GM18868 (cell line): Measurements from ENCODE around the gene PRR7.

ENCODE experiments used
- ATAC-seq: cut with Tn5 transposase; IDR thresholded peaks from one replicate; pipeline ENCODE4 v1.9.1; 2021; ENCODE audit warnings: mild to moderate bottlenecking, moderate library complexity; ENCODE audit not compliant: unreplicated experiment

Gene PRR7

DNA sequence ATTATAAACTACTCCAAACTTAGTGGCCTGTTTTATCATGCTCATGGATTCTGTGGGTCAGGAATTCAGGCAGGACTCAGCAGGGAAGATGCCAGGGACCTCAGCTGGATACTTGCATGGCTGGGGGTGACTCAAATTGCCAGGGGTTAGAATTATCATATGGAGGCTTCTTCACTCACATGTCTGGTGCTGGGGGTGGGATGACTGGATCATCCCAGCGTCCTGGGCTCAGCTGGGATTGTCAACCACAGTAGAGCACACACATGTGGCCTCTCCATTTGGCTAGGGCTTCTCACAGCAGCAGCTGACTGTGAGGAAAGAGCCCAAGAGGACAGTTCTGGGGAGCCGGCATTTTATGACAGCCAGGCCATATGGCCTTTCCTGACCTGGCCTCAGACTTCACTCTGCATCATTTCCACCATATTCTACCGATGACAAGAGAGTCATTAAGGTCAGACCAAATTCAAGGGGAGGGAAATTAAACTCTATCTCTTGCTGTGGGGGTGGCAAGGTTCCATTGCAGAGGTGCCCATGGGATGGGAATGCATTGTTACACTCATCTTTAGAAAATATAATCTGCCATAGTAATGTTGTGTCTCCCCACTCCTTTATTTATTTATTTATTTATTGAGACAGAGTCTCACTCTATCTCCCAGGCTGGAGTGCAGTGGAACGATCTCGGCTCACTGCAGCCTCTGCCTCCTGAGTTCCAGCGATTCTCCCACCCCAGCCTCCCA is 25.4 kb upstream of the PRR7 start:
- ATAC-seq, result no peak

DNA sequence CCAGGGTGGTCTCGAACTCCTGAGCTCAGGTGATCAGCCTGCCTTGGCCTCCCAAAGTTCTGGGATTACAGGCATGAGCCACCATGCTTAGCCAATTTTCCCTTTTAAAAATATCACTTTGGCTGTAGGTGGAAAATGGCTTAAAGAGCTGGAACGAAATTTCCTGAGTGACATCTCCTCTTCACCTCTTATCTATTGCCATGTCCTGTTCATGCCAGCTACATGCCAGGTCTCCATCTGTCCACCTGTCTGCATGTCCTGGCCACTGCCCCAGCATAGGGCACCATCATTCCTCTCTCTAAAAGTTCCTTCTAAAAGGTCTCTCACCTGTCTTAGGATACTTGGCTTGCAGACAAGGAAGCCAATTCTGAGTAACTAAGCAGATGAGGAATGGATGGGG is 22.9 kb upstream of the PRR7 start:
- ATAC-seq, result no peak

DNA sequence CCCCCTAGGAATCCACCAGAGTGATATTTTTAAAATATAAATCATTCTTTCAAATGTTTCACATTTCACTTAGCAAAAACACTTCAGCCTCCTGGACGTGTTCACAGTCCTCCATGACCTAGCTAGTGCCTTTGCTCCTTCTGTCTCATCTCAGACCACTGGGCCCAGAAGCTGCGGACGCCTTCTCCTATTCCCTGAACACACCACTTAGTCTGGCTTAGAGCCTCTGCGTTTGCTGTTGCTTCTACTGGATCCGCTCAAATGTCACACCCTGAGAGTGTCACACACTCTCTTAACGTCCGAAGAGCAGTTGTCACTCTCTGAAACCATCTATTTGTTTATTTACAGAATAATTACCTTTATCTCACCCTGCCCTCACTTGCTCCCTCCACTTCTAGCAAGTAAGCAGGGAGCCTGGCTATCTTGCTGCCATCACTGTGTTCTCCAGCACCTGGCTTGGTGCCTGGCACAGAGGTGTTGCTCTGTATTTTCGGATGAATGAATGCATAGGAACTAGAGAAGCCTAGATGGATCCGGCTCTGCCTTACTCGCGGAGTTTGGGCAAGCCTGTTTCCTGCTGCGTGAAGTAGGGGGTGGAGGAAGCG is 21.3 kb upstream of the PRR7 start:
- ATAC-seq, result no peak

DNA sequence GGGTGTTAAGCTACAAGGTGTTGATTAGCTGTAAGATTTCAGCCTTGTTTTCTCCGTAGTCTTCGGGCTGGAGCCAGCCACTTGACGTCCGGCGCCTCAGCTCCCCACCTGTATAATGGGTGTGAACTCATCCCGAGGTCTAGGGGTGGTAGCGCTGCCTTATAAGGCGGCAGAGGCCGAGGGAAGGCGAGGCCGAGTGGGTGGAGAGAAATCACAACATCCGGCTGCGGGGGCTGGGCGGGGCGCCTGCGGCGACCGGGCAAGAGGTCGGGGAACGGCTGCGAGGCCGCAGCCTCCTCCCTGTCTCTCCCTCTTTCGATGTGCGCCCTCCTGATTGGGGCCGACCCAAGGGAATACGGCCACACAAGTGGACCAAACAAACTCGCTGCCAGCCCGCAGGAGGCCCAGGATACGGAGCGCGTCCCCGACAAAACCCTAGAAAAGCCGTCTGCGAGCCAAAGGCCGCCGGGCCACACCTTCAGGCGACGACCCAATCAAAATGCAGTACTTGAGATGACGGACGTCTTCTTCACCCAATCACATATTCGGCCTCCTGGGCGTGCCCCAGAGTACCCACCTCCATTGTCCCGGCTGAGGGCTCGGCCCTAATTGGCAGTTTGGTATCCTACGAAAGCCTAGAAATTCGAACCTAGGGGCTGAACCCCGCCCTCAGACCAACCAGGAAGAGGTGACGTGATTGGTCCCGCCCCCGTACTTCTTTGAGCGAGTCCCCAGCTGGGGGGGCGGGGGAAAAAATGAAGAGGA is 20.6 kb upstream of the PRR7 start:
- peak; percentile 76 for ATAC-seq

DNA sequence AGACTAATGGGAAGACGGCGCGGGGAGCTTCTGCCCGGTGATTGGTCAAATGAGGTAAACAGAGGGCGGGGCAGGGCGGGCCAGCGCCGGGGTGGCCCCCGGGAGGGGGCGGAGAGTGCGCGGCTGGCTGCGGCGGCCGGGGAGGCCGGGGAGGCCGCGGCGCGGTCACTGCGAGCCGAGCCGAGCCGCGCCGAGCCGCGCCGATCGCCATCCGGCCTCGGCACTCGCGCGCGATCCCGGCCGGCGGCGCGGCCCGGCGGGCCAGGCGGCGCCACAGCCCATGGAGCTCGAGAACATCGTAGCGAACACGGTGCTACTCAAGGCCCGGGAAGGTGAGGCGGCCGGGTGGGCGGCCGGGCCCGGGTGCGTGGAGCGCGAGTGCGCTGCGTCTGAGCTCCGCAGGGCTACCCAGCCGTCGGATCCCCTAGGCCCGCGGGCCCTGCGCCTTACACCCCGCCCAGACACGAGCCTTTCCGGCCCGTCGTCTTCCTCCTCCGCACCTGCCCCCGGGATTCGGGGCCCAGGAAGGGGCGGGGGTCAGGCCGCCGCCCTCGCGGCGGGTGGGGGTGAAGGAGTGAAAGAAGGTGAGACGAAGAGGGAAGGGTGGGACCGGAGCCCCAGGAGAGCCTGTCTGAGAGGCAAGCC is 19.9 kb upstream of the PRR7 start, which contains the start of gene GRK6:
Gene GRK6 (plus strand): TSS at position 111 of the 645 bp plus-strand sequence. CDS start 170 bp downstream, at position 281.
- no peak for ATAC-seq

DNA sequence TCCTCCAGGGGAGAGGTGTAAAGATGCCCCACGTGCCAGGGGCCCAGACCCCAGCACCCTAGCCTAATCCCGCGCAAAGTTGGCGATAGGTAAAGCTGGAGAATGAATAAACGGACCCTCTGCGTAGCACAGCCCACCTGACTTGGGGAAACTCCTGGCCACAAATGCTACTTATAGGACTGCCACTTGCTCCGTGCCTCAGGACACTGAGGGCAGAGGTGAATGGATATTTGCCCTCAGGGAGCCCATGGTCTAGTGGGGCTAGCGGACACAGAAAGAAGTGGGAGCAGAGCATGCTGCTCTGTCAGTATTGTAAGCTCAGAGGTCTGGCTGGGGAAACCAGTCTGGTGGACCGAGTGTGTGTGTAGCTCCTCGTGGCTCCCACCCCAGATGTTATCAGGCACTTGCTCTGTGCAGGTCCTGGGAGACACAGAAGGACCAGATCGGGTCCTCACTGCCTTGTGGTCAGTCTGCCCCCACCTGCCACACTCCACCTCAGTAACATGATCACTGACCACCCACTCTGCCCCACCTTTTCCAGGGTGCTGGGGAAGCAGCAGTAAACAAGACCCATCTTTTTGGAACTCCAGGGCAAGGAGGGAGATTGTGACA is 19.3 kb upstream of the PRR7 start:
- ATAC-seq, result no peak

DNA sequence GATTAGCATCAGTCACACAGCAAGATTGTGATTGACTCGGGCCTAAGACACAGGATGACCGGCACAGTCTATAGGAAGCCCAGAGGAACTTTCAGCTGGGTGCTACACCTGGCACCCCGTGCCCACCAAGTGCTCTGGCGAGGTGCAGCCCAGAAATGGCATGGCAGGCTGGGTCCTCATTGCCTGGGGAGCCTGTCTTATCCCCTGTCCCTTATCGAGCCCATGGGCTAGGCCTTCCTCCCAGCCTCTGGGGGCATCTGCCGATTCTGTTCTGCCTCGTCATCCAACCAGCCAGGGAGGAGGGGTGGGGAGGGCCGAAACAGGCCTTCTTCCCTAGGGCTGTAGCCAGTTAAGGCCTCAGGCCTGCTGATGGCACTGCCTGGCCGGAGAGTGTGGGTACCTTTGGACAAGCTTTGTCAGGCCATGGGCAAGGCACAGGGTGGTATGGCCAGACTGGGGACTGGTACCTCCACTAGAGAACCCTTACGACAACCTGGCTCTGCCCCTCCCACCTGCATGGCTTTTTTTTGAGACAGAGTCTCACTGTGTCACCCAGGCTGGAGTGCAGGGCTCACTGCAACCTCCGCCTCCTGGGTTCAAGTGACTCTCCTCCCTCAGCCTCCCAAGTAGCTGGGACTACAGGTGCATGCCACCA is 18.6 kb upstream of the PRR7 start:
- ATAC-seq, result no peak

DNA sequence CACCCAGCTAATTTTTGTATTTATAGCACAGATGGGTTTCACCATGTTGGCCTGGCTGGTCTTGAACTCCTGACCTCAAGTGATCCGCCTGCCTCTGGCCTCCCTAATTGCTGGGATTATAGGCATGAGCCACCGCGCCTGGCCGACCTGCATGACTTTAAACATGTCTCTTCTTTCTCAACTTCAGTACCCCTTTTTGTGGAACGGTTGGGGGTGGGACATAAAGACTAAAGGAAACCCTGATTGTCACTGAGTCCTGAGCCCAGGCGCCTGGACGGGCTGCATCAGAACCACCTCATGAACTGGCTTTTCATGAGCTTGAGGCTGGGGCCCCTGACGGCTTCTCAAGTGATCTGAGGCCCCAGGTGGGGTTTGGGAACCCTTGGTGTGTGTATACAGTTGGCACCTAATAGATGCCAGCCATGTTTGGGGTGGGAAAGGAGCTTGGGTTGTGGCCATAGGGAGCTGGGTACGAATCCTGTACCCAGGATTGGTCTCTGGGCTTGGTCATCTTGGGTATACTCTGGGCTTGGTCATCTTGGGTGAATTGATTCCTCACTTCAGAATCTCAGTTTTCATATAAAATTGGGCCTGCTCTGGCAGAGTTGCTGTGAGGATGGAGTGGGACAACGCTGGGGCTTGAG is 17.9 kb upstream of the PRR7 start:
- ATAC-seq, result no peak

DNA sequence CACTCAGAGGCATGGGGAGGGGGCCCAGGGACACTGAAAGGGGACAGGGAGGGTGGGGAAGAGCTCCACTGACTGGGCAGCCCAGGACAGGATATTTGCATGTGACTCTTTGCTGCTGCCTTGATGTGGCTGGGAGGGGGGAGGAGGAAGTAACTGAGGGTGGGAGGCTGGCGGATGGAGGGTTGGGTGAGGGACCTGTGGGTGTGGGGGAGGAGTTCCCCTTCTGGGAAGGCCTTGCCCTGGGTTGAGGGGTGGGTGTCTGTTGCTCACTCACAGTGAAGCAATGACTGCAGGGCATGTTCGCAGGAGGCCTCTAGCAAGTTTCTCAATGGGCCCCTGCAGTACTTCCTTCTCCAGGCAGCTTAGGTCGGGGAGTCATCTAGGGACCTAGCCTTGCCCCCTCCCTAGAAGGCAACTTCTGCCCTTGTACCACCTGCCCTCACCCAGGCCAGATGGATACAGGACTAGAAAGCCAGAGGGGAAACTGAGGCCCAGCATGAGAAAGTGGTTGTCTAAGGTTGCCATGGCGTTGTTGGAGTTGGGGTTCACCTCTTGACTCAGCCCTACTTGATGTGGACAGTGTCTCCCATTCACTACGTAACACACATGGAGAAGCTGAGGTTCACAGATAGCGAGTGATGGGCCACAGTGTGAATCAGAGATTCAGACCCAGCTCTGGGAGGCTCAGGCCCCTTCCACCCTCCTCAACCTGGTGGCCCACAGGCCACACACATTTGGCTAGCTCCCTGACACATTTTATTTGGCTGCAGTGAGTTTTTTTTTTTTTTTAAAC is 17.2 kb upstream of the PRR7 start:
- ATAC-seq, result no peak

DNA sequence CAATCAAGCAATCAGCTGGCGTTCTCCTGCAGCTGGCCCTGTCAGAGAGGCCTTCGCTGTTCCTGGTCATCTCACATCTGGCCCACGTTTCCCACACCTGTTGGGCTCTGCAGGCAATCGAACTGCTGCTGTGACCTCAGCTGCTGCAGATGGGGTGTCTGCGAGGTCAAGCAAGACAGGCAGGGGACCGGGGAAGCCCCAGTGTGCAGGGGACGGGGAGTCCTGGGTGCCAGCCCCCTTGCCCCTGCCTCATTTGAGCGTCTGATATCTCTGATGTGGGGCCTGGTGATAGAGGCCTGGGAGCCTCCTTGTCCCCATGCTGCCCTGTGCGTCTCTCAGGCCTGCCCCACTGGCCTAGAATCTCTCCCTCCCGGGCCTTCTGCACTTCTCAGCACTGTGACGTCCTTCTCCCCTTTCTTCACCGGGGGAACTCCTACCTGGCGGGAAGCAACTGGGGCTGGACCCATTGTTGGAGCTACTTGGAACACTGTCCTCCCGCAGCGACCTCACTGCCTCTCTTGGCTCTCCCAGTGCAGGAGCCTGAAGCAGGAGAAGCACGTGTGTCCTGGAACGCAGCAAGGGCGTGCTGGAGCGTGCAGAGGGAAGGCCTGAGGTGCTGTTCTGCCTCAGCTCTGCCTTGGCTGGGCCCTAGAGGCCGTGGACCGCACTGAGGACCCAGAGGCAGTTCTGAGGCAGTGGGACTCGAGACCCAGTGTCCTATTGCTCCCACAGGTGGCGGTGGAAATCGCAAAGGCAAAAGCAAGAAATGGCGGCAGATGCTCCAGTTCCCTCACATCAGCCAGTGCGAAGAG is 16.3 kb upstream of the PRR7 start:
- ATAC-seq, result no peak

DNA sequence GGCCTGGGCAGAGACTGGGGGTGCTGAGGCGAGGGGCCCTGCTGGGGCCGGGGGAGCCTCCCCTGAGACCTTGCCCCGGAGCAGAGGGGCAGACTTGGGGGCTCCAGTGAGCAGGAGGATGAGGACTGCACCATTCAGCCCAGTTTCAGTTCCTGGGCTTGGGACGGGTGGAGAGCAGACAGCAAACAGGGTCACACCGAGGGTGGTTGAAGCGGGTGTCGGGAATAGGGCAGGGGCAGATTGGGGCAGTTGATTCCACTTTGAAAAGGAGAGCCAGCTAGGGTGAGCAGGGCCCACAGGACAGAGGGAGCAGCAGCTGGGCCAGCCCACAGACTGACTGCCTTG is 15.7 kb upstream of the PRR7 start:
- no peak for ATAC-seq

DNA sequence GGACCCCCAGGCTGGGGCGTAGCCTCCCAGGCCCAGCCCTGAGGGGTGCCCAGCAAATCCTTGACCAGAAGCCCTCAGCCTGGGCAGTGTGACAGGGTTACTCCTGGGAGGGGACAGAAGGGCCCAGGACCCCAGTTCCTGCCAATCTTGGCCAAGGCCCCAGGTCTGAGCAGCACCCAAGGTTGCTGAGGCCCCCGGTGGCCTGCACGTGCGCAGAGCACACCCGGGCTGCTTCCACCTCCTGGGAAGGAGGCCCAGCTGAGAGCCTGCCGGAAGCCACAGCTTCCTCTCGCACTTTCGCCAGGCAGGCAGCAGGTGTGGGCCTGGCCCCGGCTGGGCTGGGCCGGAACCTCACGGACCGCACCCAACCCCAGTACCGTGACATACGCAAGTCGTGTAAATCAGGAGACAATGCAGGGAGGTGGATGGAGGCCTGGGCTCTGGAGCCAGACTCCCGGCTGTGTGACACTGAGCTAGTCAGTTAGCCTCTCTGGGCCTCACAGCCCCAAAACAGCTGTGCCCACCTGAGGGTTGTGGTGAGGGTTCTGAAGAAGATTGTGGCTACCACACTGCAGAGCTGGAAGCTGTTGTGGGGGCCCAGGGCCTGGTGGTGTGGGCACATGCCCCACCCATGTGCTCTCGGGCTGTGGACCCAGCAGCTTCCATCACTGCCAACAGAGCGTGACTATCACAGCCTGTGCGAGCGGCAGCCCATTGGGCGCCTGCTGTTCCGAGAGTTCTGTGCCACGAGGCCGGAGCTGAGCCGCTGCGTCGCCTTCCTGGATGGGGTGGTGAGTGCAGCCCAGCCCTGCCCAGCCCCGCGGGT is 15.1 kb upstream of the PRR7 start:
- peak; percentile 45 for ATAC-seq

DNA sequence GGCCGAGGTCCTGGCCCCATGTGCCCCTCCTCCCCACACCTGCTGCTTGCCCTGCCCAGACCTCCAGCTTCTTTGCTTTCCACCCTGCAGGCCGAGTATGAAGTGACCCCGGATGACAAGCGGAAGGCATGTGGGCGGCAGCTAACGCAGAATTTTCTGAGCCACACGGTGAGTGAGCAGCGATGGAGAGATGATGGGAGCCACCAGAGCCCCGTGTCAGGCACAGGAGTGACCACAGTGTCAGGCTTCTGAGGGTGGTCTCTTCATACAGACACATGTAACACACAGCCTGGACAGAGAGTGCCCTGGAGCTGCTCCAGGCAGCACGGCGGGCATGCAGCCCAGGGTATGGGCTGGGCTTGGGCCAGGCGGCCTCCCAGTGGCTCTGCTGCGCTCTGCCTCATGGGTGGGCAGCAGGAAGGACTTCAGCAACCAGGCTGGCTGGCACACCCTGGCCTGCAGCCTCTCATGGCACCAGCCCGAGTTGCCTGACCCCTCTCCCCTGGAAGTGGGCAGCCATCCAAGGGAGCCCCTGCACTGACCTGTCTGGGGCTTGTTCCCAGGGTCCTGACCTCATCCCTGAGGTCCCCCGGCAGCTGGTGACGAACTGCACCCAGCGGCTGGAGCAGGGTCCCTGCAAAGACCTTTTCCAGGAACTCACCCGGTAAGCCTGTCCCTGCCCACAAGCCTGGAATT is 14.3 kb upstream of the PRR7 start:
- no peak for ATAC-seq

DNA sequence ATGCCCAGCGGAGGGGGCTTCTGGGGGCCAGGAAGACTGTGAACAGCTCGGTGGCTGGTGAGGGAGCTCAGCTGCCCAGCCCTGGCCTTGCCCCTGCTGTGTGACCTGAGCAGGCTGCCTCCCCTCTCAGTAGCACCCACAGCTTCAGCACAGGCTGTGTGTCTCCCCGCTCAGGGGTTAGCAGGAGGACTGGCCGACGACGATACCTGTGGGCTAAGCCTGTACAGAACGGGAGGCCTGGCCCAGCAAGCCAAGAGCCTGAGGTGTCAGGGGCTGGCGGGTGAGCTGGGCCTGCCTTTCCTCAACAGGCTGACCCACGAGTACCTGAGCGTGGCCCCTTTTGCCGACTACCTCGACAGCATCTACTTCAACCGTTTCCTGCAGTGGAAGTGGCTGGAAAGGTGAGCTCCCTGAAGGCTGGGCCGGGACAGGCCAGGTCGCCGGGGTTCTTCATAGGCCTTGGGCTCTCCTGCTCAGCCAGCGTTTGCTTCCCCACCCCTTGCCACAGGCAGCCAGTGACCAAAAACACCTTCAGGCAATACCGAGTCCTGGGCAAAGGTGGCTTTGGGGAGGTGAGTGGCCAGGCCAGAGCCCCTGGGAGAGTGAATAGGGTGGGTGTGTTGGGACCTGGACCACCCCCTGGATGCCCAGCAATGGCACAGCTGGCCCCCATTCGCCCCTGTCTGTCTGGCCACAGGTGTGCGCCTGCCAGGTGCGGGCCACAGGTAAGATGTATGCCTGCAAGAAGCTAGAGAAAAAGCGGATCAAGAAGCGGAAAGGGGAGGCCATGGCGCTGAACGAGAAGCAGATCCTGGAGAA is 13.6 kb upstream of the PRR7 start:
- no peak for ATAC-seq

DNA sequence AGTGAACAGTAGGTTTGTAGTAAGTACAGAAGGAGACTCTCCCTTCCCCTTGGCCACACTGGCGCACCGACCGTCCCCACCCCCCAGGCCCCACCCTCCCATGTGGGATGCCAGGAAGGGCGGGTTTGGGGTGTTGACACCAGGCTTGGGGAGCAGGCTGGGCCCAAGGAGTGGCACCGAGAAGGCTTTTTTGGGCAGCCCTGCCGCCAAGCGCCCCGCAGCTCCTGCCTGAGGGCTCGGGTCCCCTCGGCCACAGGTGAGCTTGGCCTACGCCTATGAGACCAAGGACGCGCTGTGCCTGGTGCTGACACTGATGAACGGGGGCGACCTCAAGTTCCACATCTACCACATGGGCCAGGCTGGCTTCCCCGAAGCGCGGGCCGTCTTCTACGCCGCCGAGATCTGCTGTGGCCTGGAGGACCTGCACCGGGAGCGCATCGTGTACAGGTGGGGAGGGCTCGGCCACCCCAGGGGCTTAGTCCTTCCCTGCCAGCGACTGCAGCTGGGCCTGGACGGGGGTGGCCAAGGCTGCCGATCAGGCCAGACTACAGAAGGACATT is 12.9 kb upstream of the PRR7 start:
- no peak for ATAC-seq

DNA sequence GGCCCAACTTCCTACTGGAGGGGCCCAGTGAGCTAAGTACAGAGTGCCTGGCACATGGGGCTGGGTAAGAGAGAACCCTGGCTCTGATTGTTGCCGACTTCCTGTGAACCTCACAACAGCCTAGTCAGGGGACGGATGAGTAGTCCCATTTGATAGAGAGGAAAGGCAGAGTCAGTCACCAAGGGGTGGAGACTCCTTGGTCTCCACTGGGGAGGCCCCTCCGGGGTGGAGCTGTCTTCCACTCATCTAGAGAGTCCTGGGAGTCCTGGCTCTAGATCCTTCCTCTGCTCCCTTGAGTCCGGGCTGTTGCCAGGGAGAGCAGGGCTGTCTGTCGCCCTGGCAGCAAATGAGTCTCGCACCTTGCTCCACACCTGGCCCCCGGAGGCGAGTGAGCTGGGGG is 12.2 kb upstream of the PRR7 start:
- ATAC-seq, result no peak
